ENCODE data around the gene DGKB.
"Not testable (repeated sequence)": the region's sequence is repeated elsewhere in the genome, so short reads cannot be mapped to it uniquely, and the experiment has no call there.

Gene DGKB

DNA sequence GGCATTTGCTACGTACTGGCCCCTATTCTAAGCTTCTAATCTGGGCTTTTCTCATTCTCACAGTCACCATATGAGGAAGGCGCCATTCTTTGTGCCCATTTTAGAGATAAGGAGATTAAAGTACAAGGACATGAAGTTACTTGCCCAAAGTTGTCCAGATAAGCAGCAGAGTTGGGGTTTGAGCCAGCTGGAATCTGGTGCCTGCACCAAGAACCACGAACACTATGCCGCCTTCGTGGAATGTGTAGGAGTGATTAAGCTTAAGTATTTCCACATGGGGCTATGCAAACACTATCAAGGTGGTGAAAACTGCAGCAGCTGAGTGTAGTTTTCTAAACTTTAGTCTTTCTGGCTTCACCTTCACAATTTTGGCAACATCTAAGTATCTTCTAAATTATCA is 570.4 kb downstream of the DGKB start:
- DNase-seq (ENCODE audit: extremely low read depth in 1 of 2, low read depth in 1 of 2) = no peak

DNA sequence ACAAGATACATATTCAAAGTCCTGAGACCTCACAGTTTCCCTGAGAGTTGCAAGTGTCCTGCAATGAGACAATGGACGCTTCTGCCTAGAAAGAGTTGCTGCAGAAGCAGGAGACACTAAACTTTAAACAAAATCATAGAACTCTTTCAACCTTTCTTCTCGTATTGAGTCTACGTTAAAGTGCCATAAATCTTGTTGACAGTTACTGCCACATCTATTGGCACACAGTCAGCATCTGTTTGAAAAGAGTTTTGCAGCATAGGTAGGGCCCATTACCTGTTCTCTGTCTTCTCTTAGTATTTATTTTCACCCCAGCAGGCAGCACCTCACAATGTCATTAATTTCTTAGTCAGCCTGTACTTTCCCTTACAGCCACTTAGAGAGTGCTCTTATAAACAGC is 577.8 kb downstream of the DGKB start:
- no peak for DNase-seq (ENCODE audit: extremely low read depth in 1 of 2, low read depth in 1 of 2)

DNA sequence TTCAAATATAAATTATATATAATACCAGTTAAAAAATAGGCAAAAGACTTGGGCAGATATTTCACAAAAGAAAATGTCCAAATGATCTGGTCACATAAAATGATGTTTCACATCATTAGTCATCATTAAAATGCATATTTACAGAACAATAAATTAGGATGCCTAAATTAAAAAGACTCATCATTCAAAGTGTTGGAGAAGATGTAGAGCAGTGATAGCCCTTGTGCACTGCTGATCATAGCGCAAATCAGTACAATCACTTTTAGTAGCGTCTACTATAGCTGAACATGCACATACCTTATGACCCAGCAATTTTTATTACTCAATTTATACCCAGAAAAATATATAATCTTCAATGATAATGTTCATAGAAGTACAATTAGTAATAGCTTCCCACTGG is 579.8 kb downstream of the DGKB start:
- DNase-seq (ENCODE audit: extremely low read depth in 1 of 2, low read depth in 1 of 2) = no peak

GRCh38 chr7:14321947-14322346 is 580.6 kb downstream of the DGKB start:
- DNase-seq (ENCODE audit: extremely low read depth in 1 of 2, low read depth in 1 of 2) = no peak

DNA sequence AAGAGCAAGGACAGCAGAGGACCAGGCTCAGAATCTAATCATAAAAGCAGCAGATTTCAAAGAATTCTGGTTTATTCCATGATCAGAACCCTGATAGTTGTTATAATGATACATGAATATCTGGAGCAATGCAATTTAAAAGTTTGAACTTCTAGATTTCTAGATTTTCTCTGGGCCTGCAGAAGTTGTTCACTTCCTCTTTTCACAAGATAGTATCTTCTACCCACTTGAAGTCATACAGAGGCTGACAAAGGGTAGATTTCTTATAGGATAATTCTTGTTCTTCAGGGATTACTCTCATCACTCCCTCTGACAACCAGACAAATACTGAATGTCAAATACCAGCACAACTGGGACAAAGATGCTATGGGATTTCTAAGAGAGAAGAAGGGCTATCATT is 593.1 kb downstream of the DGKB start:
- no peak for DNase-seq (ENCODE audit: extremely low read depth in 1 of 2, low read depth in 1 of 2)

- no peak for DNase-seq (ENCODE audit: extremely low read depth in 1 of 2, low read depth in 1 of 2)
Measured at GRCh38 chr7:14305233-14305866, 597.2 kb downstream of the DGKB start.

DNA sequence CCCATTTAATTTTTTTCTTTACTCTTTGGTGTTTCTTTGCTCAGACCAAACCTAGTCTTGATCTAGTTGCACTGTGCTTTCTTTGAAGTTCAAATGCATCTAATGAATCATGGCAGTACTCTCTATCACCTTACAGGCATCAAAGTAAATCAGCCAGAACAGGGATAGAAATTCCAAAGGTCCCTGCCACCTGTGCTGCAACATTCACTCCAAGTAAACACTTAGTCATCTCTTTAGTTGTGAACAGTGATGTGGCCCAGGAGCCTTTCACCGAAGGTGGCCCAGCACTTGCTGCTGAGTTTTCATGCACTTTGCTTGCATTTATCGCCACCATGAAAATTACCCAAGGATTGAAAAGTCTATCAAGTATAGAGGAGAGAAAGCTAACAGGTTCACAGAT is 599.0 kb downstream of the DGKB start:
- DNase-seq (ENCODE audit: extremely low read depth in 1 of 2, low read depth in 1 of 2) = no peak

- no peak for DNase-seq (ENCODE audit: extremely low read depth in 1 of 2, low read depth in 1 of 2)
Measured at GRCh38 chr7:14294637-14295036, 607.9 kb downstream of the DGKB start.

GRCh38 chr7:14293434-14293833 is 609.1 kb downstream of the DGKB start:
- DNase-seq (ENCODE audit: extremely low read depth in 1 of 2, low read depth in 1 of 2) = no peak

DNA sequence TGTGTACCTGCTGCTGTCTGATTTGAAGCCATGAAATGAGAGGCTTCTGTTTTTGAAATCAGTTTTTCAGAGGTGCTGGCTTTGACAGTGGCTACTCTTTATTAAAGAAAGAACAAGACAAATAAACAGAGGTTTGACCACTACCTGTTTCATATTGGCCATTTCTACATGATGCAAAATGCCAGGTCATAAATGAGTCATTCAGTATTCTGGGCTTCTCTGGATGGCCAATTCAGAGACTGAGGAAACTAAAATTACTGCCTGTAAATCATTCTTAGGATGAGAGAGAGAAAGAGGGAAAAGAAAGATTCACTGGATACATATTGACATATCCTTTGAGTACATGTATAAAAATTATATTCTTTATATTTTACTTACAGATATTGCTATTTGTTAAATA is 609.8 kb downstream of the DGKB start:
- DNase-seq (ENCODE audit: extremely low read depth in 1 of 2, low read depth in 1 of 2) = no peak

GRCh38 chr7:14289957-14290356 is 612.6 kb downstream of the DGKB start:
- DNase-seq (ENCODE audit: extremely low read depth in 1 of 2, low read depth in 1 of 2) = no peak

DNA sequence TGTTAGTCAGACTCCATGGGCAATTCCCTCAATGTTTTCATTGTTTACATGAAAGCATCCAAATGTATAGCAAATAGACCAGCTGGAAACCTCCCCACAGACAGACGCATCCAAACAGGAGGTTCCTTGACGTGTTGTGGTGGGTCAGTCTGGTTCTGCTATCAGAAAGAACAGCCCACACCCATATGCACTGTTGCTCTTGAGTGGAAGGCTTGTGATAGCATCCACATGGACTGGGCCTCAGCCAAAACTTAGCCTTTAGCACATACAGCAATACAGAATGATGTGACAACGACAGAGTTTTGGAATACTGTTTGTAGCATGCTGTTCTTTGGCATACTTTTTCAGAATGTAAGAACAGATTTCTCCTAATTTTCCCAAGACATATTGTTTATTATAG is 613.9 kb downstream of the DGKB start:
- no peak for DNase-seq (ENCODE audit: extremely low read depth in 1 of 2, low read depth in 1 of 2)

GRCh38 chr7:14287398-14287797 is 615.2 kb downstream of the DGKB start:
- no peak for DNase-seq (ENCODE audit: extremely low read depth in 1 of 2, low read depth in 1 of 2)

DNA sequence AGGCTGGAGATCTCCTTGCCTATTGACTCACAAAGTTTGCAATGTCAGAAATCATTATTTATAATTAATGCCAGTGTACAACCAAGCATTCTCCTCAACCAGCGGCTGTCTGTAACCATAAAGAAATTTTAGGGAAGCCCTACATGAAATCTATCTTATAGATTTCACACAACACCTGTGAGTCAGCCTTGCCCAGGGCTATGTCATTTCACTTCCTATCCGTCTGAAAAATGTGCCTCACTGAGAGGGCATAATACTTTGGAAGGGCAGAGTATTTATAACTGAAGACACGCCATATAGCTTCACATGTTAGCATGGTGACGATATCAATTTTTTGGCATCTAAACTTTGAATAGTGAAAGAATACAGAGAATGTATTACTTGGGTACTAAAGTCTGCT is 616.5 kb downstream of the DGKB start:
- DNase-seq (ENCODE audit: extremely low read depth in 1 of 2, low read depth in 1 of 2) = no peak

DNA sequence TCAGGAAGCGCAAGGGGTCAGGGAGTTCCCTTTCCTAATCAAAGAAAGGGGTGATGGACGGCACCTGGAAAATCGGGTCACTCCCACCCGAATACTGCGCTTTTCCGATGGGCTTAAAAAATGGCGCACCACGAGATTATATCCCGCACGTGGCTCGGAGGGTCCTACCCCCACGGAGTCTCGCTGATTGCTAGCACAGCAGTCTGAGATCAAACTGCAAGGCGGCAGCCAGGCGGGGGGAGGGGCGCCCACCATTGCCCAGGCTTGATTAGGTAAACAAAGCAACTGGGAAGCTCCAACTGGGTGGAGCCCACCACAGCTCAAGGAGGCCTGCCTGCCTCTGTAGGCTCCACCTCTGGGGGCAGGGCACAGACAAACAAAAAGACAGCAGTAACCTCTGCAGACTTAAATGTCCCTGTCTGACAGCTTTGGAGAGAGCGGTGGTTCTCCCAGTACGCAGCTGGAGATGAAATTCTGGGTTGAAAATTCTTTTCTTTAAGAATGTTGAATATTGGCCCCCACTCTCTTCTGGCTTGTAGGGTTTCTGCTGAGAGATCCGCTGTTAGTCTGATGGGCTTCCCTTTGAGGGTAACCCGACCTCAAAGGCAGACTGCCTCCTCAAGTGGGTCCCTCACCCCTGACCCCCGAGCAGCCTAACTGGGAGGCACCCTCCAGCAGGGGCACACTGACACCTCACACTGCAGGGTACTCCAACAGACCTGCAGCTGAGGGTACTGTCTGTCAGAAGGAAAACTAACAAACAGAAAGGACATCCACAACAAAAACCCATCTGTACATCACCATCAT is 623.3 kb downstream of the DGKB start:
- DNase-seq (ENCODE audit: extremely low read depth in 1 of 2, low read depth in 1 of 2) = not testable (repeated sequence)

GRCh38 chr7:14275356-14275755 is 627.2 kb downstream of the DGKB start:
- no peak for DNase-seq (ENCODE audit: extremely low read depth in 1 of 2, low read depth in 1 of 2)

GRCh38 chr7:14271441-14271840 is 631.1 kb downstream of the DGKB start:
- DNase-seq (ENCODE audit: extremely low read depth in 1 of 2, low read depth in 1 of 2) = no peak

DNA sequence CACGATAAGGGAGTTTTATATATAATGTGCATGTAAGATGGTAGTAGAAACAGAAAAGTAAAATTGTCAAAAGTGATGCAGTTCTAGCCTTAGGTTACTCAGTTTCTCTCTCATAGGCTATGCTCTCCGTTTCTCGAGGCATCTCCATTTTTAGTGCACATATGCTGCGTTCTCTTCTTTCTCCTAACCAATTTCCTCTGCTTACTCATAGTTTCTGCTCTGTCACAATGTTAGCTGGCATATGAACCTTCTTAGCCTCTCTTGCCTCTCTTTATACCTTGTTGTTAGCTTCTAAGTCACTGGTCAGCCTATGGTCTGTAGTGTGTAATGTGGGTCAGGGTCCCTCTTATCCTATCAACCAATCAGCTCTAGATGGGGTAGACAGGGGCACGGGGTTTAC is 632.5 kb downstream of the DGKB start:
- no peak for DNase-seq (ENCODE audit: extremely low read depth in 1 of 2, low read depth in 1 of 2)

DNA sequence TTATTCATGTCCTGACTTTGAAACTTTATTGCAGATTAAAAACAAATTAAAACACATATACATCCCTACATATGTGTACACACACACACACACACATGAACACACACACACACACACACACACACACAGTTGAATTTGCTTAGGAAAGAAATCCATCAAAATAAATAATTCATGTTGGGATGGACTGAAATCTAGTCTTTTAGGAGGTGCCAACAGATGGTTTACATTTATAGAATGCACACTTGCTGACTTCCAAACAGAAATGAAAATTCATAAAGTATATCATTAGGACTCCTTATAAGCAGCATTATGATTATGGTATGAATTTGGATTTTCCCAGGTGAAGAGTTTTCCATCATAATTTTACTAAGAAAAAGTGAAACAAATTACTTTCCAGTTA is 642.5 kb downstream of the DGKB start:
- DNase-seq (ENCODE audit: extremely low read depth in 1 of 2, low read depth in 1 of 2) = no peak

GRCh38 chr7:14258861-14259260 is 643.7 kb downstream of the DGKB start:
- no peak for DNase-seq (ENCODE audit: extremely low read depth in 1 of 2, low read depth in 1 of 2)

- DNase-seq (ENCODE audit: extremely low read depth in 1 of 2, low read depth in 1 of 2) = no peak
Measured at GRCh38 chr7:14258441-14258840, 644.1 kb downstream of the DGKB start.

GRCh38 chr7:14252458-14252857 is 650.1 kb downstream of the DGKB start:
- DNase-seq (ENCODE audit: extremely low read depth in 1 of 2, low read depth in 1 of 2) = no peak

GRCh38 chr7:14242175-14242574 is 660.4 kb downstream of the DGKB start:
- DNase-seq (ENCODE audit: extremely low read depth in 1 of 2, low read depth in 1 of 2) = no peak
